ENCODE data around the gene MSN. TPM values are rescaled to one million over a fixed set of nuclear protein-coding genes. Genes with fewer than 3 reads are reported as not detected.

Gene MSN
- total and polyA plus RNA-seq, 2 of the 13 experiments (the other 11 are each of a cell fraction or from before 2014, with no cell fraction given): 0.15 TPM; not detected in 1

DNA sequence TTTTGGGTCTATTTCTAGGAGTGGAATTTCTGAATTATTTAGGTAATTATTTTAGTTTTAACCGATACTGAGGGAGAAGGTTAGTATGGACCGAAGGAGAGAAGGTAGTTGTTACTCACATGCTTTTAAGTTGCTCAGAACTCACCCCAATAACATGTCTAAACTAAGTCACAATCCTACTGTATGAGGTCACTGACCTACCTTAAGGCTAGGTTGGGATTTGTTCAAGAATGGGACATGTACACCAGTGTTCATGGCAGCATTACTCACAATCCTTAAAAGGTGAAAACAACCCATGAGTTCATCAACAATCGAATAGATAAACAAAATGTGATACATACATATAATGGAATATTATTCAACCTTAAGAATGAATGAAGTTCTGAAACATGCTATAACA lies 90.5 kb downstream of the MSN start:
- no peaks in the 10 kb centered on the region for H3K4me1 ChIP-seq (ENCODE audit: insufficient read depth, low read length)
- TF ChIP-seq MTA1 (CRISPR knock-in tag; IDR thresholded peaks at IDR 0.05; ENCODE audit: borderline replicate concordance) (no peak), GPN1 (CRISPR knock-in tag; IDR thresholded peaks at IDR 0.05; ENCODE audit: borderline replicate concordance) (no peak), ZSCAN9 (CRISPR knock-in tag; IDR thresholded peaks at IDR 0.05; ENCODE audit: borderline replicate concordance) (no peak), IKZF1 (IDR thresholded peaks at IDR 0.05) (no peak), SIX4 (CRISPR knock-in tag; IDR thresholded peaks at IDR 0.05) (no peak), SP140L (CRISPR knock-in tag; IDR thresholded peaks at IDR 0.05; ENCODE audit: borderline replicate concordance) (no peak), ZNF674 (CRISPR knock-in tag; IDR thresholded peaks at IDR 0.05; ENCODE audit: low read depth) (no peak), ZMYM3 (CRISPR knock-in tag; IDR thresholded peaks at IDR 0.05) (no peak), ZNF441 (CRISPR knock-in tag; IDR thresholded peaks at IDR 0.05; ENCODE audit: borderline replicate concordance) (no peak), KLF11 (CRISPR knock-in tag; IDR thresholded peaks at IDR 0.05) (no peak), EED (CRISPR knock-in tag; IDR thresholded peaks at IDR 0.05) (no peak), PHB2 (IDR thresholded peaks at IDR 0.05; ENCODE audit: partially characterized antibody) (no peak)
- TF ChIP-seq, protein P1, sequence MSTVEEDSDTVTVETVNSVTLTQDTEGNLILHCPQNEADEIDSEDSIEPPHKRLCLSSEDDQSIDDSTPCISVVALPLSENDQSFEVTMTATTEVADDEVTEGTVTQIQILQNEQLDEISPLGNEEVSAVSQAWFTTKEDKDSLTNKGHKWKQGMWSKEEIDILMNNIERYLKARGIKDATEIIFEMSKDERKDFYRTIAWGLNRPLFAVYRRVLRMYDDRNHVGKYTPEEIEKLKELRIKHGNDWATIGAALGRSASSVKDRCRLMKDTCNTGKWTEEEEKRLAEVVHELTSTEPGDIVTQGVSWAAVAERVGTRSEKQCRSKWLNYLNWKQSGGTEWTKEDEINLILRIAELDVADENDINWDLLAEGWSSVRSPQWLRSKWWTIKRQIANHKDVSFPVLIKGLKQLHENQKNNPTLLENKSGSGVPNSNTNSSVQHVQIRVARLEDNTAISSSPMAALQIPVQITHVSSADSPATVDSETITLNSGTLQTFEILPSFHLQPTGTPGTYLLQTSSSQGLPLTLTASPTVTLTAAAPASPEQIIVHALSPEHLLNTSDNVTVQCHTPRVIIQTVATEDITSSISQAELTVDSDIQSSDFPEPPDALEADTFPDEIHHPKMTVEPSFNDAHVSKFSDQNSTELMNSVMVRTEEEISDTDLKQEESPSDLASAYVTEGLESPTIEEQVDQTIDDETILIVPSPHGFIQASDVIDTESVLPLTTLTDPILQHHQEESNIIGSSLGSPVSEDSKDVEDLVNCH (CRISPR knock-in tag; IDR thresholded peaks at IDR 0.05): no peak
- TF ChIP-seq, protein P2, sequence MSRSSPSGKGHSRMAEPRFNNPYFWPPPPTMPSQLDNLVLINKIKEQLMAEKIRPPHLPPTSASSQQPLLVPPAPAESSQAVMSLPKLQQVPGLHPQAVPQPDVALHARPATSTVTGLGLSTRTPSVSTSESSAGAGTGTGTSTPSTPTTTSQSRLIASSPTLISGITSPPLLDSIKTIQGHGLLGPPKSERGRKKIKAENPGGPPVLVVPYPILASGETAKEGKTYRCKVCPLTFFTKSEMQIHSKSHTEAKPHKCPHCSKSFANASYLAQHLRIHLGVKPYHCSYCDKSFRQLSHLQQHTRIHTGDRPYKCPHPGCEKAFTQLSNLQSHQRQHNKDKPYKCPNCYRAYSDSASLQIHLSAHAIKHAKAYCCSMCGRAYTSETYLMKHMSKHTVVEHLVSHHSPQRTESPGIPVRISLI (CRISPR knock-in tag; IDR thresholded peaks at IDR 0.05; ENCODE audit: borderline replicate concordance): no peak
- in situ Hi-C loops (cut with HindIII; ENCODE audit: extremely low pct_ligation_motif_present, low pct_unique_long_range_greater_than_20kb) (no loop called here), intact Hi-C loops (cut with micrococcal nuclease; ENCODE audit: unreplicated experiment) (no loop called here)
- H3K36me3 ChIP-seq (replicated peaks in 1 of 2; ENCODE audit: control insufficient read depth in 1 of 2, insufficient read depth in 2 of 2, low read length in 2 of 2): no peaks in the 10 kb centered on the region
- CTCF ChIA-PET (ENCODE audit: low intra/inter-chr PET ratio, low total read pairs): no interaction called here
- no peak overlapping the region for H3K4me3 ChIP-seq (replicated peaks in 1 of 3; ENCODE audit: insufficient read depth in 1 of 3, low read depth in 2 of 3, low read length in 3 of 3)
- POLR2A ChIA-PET: no interaction called here
- DNase-seq (ENCODE audit: low spot score) (no peak), FAIRE-seq (no peak), ATAC-seq (no peak)
- no peak overlapping the region for H3K9ac ChIP-seq (ENCODE audit: insufficient read depth, low read depth, low read length)
- H3K9me3 ChIP-seq (ENCODE audit: low read length): no peaks in the 10 kb centered on the region
- no peaks in the 10 kb centered on the region for H3K79me2 ChIP-seq (ENCODE audit: insufficient read depth, low read length)
- H2AFZ ChIP-seq (ENCODE audit: low read length): no peak overlapping the region
- BruUV-seq (replicated peaks): no TSS peak
- no peak overlapping the region for H3K27ac ChIP-seq (ENCODE audit: extremely low read length, insufficient read depth, low read length)
- H3K27me3 ChIP-seq (ENCODE audit: control insufficient read depth in 1 of 2, insufficient read depth in 2 of 2, low read length in 2 of 2): no peaks in the 10 kb centered on the region
- no peak overlapping the region for H3K4me2 ChIP-seq (ENCODE audit: low read depth, low read length)
- WGBS (ENCODE audit: low lambda C conversion rate): 0% methylated on average over 3 of the region's 3 CpGs
- no peaks in the 10 kb centered on the region for H4K20me1 ChIP-seq (ENCODE audit: insufficient read depth, low read length)

Data from HepG2 (cell line).